Measurements from ENCODE around the gene PACRG. TPM values are rescaled to one million over a fixed set of nuclear protein-coding genes. Genes with fewer than 3 reads are reported as not detected.

The PACRG gene
- total RNA-seq, 1 experiment from 2014 or later, result 0.59 TPM

DNA sequence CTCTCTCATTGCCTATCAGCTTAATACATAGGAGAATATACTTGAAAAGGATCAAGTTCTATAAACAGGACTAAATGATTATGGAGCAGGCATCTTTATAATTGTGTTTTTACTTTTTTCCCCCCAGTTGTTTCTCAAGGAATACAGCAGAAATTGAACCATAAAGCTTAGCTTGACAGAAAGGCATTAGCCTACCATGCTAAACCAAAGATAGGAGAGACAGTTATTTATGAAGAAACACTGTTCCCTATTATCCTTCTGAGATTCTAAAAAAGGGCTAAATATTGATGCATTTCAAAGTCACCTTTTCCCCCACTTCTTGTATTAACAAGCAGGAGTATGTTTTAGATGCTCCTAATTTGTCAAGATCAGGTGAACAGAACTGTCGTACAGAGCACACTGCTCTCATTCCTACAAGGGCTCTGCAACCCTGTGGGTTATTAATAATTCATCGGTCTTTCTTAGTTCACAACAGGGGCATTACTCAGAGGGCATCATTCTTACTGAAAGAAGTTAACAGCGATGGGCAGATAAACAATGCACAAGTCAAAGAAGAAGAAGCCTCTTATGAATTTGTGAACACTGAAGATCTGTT lies 38.9 kb upstream of the PACRG start:
- ChIA-PET CTCF (no interaction called here), POLR2A (no interaction called here)
- TF ChIP-seq SIN3A (IDR thresholded peaks at IDR 0.05; ENCODE audit: borderline replicate concordance, insufficient read depth, low read depth, low read length) (no peak), TCF7L2 (IDR thresholded peaks at IDR 0.05; ENCODE audit: low read depth, low read length) (no peak), CTCF (IDR thresholded peaks at IDR 0.05) (no peak), POLR2AphosphoS5 (IDR thresholded peaks at IDR 0.05; ENCODE audit: low read depth, low read length) (no peak)
- TF ChIP-seq, protein P1, sequence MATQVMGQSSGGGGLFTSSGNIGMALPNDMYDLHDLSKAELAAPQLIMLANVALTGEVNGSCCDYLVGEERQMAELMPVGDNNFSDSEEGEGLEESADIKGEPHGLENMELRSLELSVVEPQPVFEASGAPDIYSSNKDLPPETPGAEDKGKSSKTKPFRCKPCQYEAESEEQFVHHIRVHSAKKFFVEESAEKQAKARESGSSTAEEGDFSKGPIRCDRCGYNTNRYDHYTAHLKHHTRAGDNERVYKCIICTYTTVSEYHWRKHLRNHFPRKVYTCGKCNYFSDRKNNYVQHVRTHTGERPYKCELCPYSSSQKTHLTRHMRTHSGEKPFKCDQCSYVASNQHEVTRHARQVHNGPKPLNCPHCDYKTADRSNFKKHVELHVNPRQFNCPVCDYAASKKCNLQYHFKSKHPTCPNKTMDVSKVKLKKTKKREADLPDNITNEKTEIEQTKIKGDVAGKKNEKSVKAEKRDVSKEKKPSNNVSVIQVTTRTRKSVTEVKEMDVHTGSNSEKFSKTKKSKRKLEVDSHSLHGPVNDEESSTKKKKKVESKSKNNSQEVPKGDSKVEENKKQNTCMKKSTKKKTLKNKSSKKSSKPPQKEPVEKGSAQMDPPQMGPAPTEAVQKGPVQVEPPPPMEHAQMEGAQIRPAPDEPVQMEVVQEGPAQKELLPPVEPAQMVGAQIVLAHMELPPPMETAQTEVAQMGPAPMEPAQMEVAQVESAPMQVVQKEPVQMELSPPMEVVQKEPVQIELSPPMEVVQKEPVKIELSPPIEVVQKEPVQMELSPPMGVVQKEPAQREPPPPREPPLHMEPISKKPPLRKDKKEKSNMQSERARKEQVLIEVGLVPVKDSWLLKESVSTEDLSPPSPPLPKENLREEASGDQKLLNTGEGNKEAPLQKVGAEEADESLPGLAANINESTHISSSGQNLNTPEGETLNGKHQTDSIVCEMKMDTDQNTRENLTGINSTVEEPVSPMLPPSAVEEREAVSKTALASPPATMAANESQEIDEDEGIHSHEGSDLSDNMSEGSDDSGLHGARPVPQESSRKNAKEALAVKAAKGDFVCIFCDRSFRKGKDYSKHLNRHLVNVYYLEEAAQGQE (IDR thresholded peaks at IDR 0.05; ENCODE audit: insufficient read depth in 1 of 2, low read depth in 2 of 2, low read length in 1 of 2), result no peak
- intact Hi-C loops (cut with micrococcal nuclease; ENCODE audit: unreplicated experiment), result no loop called here
- no TSS peak for BruUV-seq (replicated peaks)
- Histone ChIP-seq H3K27me3 (ENCODE audit: control insufficient read depth, insufficient read depth, low read length) (no peaks in the 10 kb centered on the region), H3K4me3 (ENCODE audit: low read depth in 2 of 2, low read length in 2 of 2) (no peak overlapping the region), H3K36me3 (ENCODE audit: control insufficient read depth, insufficient read depth, low read length) (no peaks in the 10 kb centered on the region), H3K9me3 (ENCODE audit: control insufficient read depth, insufficient read depth, low read depth, low read length) (no peaks in the 10 kb centered on the region), H3K4me1 (ENCODE audit: control insufficient read depth, insufficient read depth, low read length) (no peaks in the 10 kb centered on the region), H3K27ac (ENCODE audit: low read length) (no peak overlapping the region)
- ATAC-seq (no peak), DNase-seq (ENCODE audit: low read depth, low spot score) (no peak)
- in situ Hi-C loops (cut with HindIII; ENCODE audit: low pct_unique_long_range_greater_than_20kb, low sequenced_read_pairs), result no loop called here

GRCh38 chr6:162690158-162690557 lies 37.6 kb upstream of the PACRG start:
- no peaks in the 10 kb centered on the region for H3K9me3 ChIP-seq (ENCODE audit: control insufficient read depth, insufficient read depth, low read depth, low read length)
- ATAC-seq (no peak), DNase-seq (ENCODE audit: low read depth, low spot score) (no peak)
- no TSS peak for BruUV-seq (replicated peaks)
- no peaks in the 10 kb centered on the region for H3K36me3 ChIP-seq (ENCODE audit: control insufficient read depth, insufficient read depth, low read length)
- no peaks in the 10 kb centered on the region for H3K27me3 ChIP-seq (ENCODE audit: control insufficient read depth, insufficient read depth, low read length)
- H3K27ac ChIP-seq (ENCODE audit: low read length), result no peak overlapping the region
- CTCF ChIA-PET, result no interaction called here
- H3K4me3 ChIP-seq (ENCODE audit: low read depth in 2 of 2, low read length in 2 of 2), result no peak overlapping the region
- intact Hi-C loops (cut with micrococcal nuclease; ENCODE audit: unreplicated experiment), result no loop called here
- in situ Hi-C loops (cut with HindIII; ENCODE audit: low pct_unique_long_range_greater_than_20kb, low sequenced_read_pairs), result no loop called here
- no peaks in the 10 kb centered on the region for H3K4me1 ChIP-seq (ENCODE audit: control insufficient read depth, insufficient read depth, low read length)
- POLR2A ChIA-PET, result no interaction called here
- TF ChIP-seq, protein P1 (IDR thresholded peaks at IDR 0.05; ENCODE audit: insufficient read depth in 1 of 2, low read depth in 2 of 2, low read length in 1 of 2), result no peak
- TF ChIP-seq CTCF (IDR thresholded peaks at IDR 0.05) (no peak), POLR2AphosphoS5 (IDR thresholded peaks at IDR 0.05; ENCODE audit: low read depth, low read length) (no peak), SIN3A (IDR thresholded peaks at IDR 0.05; ENCODE audit: borderline replicate concordance, insufficient read depth, low read depth, low read length) (no peak), TCF7L2 (IDR thresholded peaks at IDR 0.05; ENCODE audit: low read depth, low read length) (no peak)
